Measurements from ENCODE around the gene APBB2.

Gene APBB2

GRCh38 chr4:40877081-40877480 lies 337.3 kb downstream of the APBB2 start:
- H3K4me3 ChIP-seq (replicated peaks in 1 of 2; ENCODE audit: low read depth in 2 of 2, low read length in 2 of 2): no peak overlapping the region
- no peak for DNase-seq (ENCODE audit: low read depth in 2 of 2)
- no peak for TF ChIP-seq CTCF (IDR thresholded peaks at IDR 0.05; ENCODE audit: low read depth, low read length)

- no peak for TF ChIP-seq CTCF (IDR thresholded peaks at IDR 0.05; ENCODE audit: low read depth, low read length)
Measured at GRCh38 chr4:40875507-40876150, 338.7 kb downstream of the APBB2 start.

GRCh38 chr4:40874901-40875300 lies 339.4 kb downstream of the APBB2 start:
- no peak for DNase-seq (ENCODE audit: low read depth in 2 of 2)
- TF ChIP-seq CTCF (IDR thresholded peaks at IDR 0.05; ENCODE audit: low read depth, low read length): no peak
- H3K4me3 ChIP-seq (replicated peaks in 1 of 2; ENCODE audit: low read depth in 2 of 2, low read length in 2 of 2): no peak overlapping the region

More at GRCh38 chr4:40875507-40876150, 338.7 kb downstream of the APBB2 start:
- no peak overlapping the region for H3K4me3 ChIP-seq (replicated peaks in 1 of 2; ENCODE audit: low read depth in 2 of 2, low read length in 2 of 2)
- no peak for DNase-seq (ENCODE audit: low read depth in 2 of 2)

GRCh38 chr4:40874331-40874730 lies 340.0 kb downstream of the APBB2 start:
- no peak overlapping the region for H3K4me3 ChIP-seq (replicated peaks in 1 of 2; ENCODE audit: low read depth in 2 of 2, low read length in 2 of 2)
- DNase-seq (ENCODE audit: low read depth in 2 of 2): no peak
- no peak for TF ChIP-seq CTCF (IDR thresholded peaks at IDR 0.05; ENCODE audit: low read depth, low read length)

GRCh38 chr4:40871695-40872250 lies 342.6 kb downstream of the APBB2 start:
- no peak for TF ChIP-seq CTCF (IDR thresholded peaks at IDR 0.05; ENCODE audit: low read depth, low read length)
- no peak for DNase-seq (ENCODE audit: low read depth in 2 of 2)
- no peak overlapping the region for H3K4me3 ChIP-seq (replicated peaks in 1 of 2; ENCODE audit: low read depth in 2 of 2, low read length in 2 of 2)

GRCh38 chr4:40870150-40870549 lies 344.2 kb downstream of the APBB2 start:
- H3K4me3 ChIP-seq (replicated peaks in 1 of 2; ENCODE audit: low read depth in 2 of 2, low read length in 2 of 2): no peak overlapping the region
- DNase-seq (ENCODE audit: low read depth in 2 of 2): no peak
- no peak for TF ChIP-seq CTCF (IDR thresholded peaks at IDR 0.05; ENCODE audit: low read depth, low read length)
